ENCODE results near the gene ERVW-1.

GRCh38 chr7:92422926-92423325 is 54.8 kb downstream of the ERVW-1 start:
- TF ChIP-seq, protein P1, sequence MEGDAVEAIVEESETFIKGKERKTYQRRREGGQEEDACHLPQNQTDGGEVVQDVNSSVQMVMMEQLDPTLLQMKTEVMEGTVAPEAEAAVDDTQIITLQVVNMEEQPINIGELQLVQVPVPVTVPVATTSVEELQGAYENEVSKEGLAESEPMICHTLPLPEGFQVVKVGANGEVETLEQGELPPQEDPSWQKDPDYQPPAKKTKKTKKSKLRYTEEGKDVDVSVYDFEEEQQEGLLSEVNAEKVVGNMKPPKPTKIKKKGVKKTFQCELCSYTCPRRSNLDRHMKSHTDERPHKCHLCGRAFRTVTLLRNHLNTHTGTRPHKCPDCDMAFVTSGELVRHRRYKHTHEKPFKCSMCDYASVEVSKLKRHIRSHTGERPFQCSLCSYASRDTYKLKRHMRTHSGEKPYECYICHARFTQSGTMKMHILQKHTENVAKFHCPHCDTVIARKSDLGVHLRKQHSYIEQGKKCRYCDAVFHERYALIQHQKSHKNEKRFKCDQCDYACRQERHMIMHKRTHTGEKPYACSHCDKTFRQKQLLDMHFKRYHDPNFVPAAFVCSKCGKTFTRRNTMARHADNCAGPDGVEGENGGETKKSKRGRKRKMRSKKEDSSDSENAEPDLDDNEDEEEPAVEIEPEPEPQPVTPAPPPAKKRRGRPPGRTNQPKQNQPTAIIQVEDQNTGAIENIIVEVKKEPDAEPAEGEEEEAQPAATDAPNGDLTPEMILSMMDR (IDR thresholded peaks at IDR 0.05), result no peak
- no peak for TF ChIP-seq POLR2A (IDR thresholded peaks at IDR 0.05)
